ENCODE measurements around the gene TAF13.
A peak's percentile ranks its signal among the peaks of the same experiment; 100 is the strongest.

Gene TAF13, protein sequence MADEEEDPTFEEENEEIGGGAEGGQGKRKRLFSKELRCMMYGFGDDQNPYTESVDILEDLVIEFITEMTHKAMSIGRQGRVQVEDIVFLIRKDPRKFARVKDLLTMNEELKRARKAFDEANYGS

GRCh38 chr1:109075531-109076490 is at the start of gene TAF13:
TAF13 (minus strand) TSS chr1:109076003; CDS start chr1:109075947, 56 bp downstream.
- DNase-seq, result peak; percentile 44 to 97 (median 92)

DNA sequence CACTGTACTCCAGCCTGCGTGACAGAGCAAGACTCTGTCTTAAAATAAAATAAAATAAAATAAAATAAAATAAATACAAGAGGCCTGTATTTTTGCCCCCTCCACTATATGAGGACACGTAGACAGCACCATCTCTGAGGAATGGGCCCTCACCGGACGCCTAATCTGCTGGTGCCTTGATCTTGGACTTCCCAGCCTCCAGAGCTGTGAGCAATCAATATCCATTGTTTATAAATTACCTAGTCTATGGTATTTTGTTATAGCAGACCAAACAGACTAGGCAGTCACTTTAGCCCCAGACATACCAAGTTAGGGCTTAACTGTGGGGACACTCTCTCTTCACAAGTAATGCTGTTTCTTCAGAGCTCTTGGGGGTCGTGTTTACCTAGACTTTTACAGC is 44.6 kb upstream of the TAF13 start:
- no peak for DNase-seq

- DNase-seq, result no peak
Observed at GRCh38 chr1:109118089-109118488, 42.3 kb upstream of the TAF13 start.

- no peak for DNase-seq
Observed at GRCh38 chr1:109116286-109116685, 40.5 kb upstream of the TAF13 start.

- DNase-seq, result no peak
Observed at GRCh38 chr1:109115685-109116084, 39.9 kb upstream of the TAF13 start.

DNA sequence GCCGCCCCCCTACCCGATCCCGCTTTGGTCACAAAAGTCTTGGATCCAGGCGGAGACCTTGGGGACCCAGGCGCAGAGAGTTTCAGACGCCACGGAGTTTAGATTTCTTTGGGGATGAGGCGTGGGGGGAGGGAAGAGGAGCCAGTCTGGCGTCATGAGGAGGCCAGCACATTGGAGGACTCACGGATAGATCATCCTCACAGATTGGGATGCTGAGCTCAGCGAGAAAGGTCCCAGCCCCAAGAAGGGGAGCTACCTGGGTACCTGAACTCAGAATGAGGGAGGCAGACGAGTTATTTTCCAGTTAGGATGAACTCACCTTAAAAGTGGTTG is 38.5 kb upstream of the TAF13 start:
- DNase-seq, result peak in 14 of 58 donors; percentile 2 to 65 (median 43)

DNA sequence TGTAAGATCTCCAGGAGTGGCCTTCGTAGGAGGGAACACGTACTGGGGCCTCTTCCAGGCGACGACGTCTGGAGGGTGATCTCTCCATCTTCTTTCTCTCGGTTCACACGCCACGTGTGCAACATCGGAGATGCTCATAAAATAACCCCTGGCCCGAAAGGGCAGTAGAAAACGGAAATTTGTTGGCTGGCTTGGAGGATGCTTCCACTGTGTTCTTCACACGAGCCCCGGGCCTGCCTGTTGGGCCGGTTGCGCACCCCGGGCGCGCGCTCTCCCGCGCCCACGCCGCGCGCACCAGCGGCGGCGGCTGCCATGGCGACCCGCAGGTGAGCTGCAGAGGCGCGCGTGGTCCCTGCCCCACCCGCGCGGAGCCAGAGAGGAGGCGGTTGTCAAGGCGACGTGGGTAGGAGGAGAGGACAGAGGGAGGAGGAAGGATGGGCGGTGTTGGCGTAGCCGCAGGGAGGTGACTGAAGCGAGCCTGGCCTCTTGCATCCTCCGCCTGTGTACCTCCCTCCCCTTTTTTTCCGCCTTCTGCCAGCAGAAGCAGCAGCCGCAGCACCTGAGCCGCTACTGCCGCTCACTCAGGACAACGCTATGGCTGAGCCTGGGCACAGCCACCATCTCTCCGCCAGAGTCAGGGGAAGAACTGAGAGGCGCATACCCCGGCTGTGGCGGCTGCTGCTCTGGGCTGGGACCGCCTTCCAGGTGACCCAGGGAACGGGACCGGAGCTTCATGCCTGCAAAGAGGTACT is 38.0 kb upstream of the TAF13 start, which contains the start of gene ELAPOR1:
Gene ELAPOR1, plus strand, starts transcription at position 526 of the 752 bp plus-strand sequence. Its CDS starts 69 bp downstream, at position 595.
- peak in 50 of 58 donors; percentile 16 to 76 (median 42) for DNase-seq

- DNase-seq, result peak; percentile 40 to 96 (median 85)
Observed at GRCh38 chr1:109112652-109113285, 37.0 kb upstream of the TAF13 start.

DNA sequence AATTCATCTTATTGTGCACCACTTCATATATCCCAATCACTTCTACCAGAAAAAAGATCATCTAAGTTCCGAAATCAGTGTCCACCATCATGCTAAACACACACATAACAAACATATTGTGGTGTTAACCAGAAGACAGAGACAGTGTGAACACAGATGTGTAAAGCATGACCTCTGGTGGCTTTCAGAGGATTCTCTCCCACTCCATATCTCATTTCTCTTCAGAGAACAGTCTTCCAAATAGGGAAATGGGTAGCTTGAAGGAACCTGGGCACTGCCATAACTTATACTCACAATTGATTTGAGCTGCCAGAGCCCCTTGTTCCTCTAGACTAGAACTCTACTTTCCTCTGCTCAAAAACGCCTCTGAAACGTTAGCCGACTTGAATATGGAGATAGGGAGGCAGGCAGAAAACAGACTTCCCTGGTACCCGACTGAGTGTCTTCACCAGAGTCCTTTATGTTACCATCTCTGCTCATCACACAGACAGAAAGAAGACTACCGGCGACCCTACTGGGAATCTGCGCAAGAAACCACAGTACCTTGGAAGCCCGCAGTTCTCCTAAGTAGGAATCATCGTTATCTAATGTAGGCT is 36.4 kb upstream of the TAF13 start:
- peak in 6 of 58 donors; percentile 6 to 61 (median 33) for DNase-seq

DNA sequence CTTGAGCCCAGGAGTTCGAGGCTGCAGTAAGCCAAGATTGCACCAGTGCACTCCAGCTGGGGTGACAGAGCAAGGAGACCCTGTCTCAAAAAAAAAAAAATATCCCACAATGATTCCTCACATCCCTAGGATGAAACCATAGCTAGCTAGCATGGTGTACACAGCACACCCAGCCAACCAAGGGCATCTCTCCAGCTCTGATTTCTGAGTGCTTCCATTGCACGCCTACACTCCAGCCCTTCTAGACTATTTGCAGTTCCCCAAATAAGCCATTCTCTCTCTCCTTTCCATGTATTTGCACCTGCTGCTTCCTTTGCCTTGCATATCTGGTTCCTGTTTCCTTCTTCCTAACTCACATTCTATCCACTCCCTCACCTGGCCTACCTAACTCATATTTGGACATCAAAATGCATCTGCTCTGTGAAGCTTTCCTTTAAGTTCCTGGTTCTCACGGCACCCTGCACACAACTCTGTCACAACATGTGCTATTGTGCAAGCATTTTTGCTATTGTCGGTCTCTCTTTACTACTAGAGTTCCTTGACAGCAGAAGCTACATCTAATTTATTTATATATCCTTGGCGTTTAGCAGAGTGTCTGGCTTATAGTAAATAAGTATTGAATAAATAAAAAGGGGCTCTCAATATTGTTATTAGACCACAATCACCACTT is 35.7 kb upstream of the TAF13 start:
- DNase-seq, result peak in 19 of 58 donors; percentile 2 to 56 (median 13)

DNA sequence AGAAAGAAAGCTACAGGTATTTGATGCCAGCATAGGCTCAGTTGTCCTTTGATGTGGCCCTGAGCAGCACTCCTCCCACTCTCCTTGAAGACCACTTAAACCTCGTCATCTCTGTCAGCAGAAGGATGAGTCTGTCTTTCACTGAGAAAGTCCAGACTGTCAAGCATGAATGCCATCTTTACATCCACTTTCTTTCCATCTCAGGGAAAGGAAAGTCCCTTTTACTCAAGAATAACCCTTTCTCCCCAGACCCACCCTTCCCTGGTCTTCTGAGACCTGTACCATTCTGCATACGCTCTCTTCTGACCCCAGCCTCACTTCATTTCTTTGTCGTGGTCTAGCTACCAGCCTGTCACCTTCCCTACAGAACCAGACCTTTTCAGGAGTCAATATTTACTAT is 34.1 kb upstream of the TAF13 start:
- no peak for DNase-seq

GRCh38 chr1:109107785-109108184 is 32.0 kb upstream of the TAF13 start:
- no peak for DNase-seq

GRCh38 chr1:109105881-109106280 is 30.1 kb upstream of the TAF13 start:
- DNase-seq, result no peak

DNA sequence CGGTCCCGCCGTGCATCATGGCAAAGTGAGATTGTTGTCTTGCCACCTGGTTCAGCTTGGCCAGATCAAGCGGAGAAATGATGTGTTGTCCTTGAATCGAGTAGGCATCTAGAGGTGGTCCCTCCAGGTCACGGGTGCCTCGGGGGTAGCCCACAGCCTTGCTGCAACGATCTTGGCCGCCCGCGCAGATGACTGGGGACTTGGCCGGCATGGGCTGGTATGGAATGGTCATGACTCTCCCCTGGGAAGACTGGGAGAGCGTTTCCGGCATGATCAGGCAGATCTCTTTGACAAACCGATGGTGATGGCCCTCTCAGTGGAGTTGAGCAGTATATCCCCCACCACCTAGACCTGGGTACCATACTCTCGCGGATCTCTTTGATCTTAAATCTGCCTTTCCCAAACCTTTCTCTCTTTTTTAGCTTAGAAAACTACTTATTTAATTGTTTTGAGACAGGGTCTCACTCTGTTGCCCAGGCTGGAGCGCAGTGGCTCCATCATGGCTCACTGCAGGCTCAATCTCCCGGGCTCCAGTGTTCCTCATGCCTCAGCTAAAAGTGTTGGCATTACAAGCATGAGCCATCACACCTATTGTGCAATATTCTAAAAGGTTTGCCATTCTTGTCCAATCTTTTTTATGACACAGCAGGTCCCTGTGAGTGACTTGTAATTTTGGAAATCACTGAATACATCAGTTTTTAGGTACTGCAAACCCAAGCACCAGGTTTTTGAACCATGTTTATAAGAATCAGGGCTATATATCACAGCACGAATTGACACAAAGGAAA is 28.8 kb upstream of the TAF13 start:
- DNase-seq, result no peak

GRCh38 chr1:109099938-109100773 is 24.4 kb upstream of the TAF13 start:
- DNase-seq, result peak; percentile 70 to 97 (median 92)

- DNase-seq, result no peak
Observed at GRCh38 chr1:109096120-109096519, 20.3 kb upstream of the TAF13 start.

GRCh38 chr1:109095631-109096030 is 19.8 kb upstream of the TAF13 start:
- no peak for DNase-seq

GRCh38 chr1:109094871-109095270 is 19.1 kb upstream of the TAF13 start:
- peak in 1 of 58 donors; percentile 40 for DNase-seq
